Neural cell (in vitro differentiated cells): ENCODE results near the gene FAN1. TPM values are rescaled to one million over a fixed set of nuclear protein-coding genes. Genes with fewer than 3 reads are reported as not detected.

Experiments used
- H2AFZ ChIP-seq: fragments of 200-600, 300-800 bp; sonication (generic), shearing (Covaris generic); 2 replicates; pipeline ENCODE4 v1.6.0; 2014; ENCODE audit warnings: low read depth, mild to moderate bottlenecking, antibody characterized with exemption, low read length, moderate library complexity
- H3F3A ChIP-seq: fragments of 200-600 bp; shearing (Covaris generic); 2 replicates; pipeline ENCODE4 v1.6.1; 2016; ENCODE audit warnings: mild to moderate bottlenecking, moderate library complexity, mixed read lengths, antibody characterized with exemption, low read length; ENCODE audit not compliant: insufficient read depth, poor library complexity, severe bottlenecking
- H3K27ac ChIP-seq: fragments of 200-600, 300-800 bp; sonication (generic), shearing (Covaris generic); 2 replicates; pipeline ENCODE4 v1.5.1; 2014; ENCODE audit warnings: mild to moderate bottlenecking, low read length, moderate library complexity
- H3K27me3 ChIP-seq: fragments of 300-800, 200-600 bp; sonication (generic), shearing (Covaris generic); 2 replicates; pipeline ENCODE4 v1.6.0; 2014; ENCODE audit warnings: mild to moderate bottlenecking, low read depth, low read length, moderate library complexity; ENCODE audit not compliant: insufficient read depth
- H3K36me3 ChIP-seq: fragments of 300-800, 200-600 bp; sonication (generic), shearing (Covaris generic); 2 replicates; pipeline ENCODE4 v1.5.1; 2014; ENCODE audit warnings: mild to moderate bottlenecking, antibody characterized with exemption, low read length, moderate library complexity; ENCODE audit not compliant: insufficient read depth
- H3K4me2 ChIP-seq: fragments of 300-800, 200-600 bp; sonication (generic), shearing (Covaris generic); 2 replicates; pipeline ENCODE4 v1.6.0; 2014; ENCODE audit warnings: mild to moderate bottlenecking, low read length
- H3K4me3 ChIP-seq: fragments of 300-800, 200-600 bp; sonication (generic), shearing (Covaris generic); 2 replicates; pipeline ENCODE4 v1.5.1; 2014; ENCODE audit warnings: mild to moderate bottlenecking, low read length, moderate library complexity
- H3K79me2 ChIP-seq: fragments of 200-600 bp; shearing (Covaris generic); replicated peaks from 2 replicates; pipeline ENCODE4 v1.6.0; 2014; ENCODE audit warnings: mild to moderate bottlenecking, low read length, moderate library complexity; ENCODE audit not compliant: insufficient read depth
- H3K9ac ChIP-seq: fragments of 300-800, 200-600 bp; sonication (generic), shearing (Covaris generic); 2 replicates; pipeline ENCODE4 v1.6.1; 2016; ENCODE audit warnings: mild to moderate bottlenecking, low read length, mixed read lengths
- H3K9me2 ChIP-seq: fragments of 200-600 bp; shearing (Covaris generic); 2 replicates; pipeline ENCODE4 v1.6.1; 2016; ENCODE audit warnings: mild to moderate bottlenecking, low read length, mixed read lengths; ENCODE audit not compliant: insufficient read depth
- H3K9me3 ChIP-seq: fragments of 200-600, 300-800 bp; sonication (generic), shearing (Covaris generic); 2 replicates; pipeline ENCODE4 v1.6.1; 2016; ENCODE audit warnings: mild to moderate bottlenecking, mixed run types, low read length, moderate library complexity, mixed read lengths
- H4K20me1 ChIP-seq: fragments of 200-600 bp; shearing (Covaris generic); 2 replicates; pipeline ENCODE4 v1.6.1; 2016; ENCODE audit warnings: mild to moderate bottlenecking, mixed run types; ENCODE audit not compliant: insufficient read depth
- EP300 ChIP-seq: fragments of 450-650 bp; conservative IDR thresholded peaks from 2 replicates; pipeline ENCODE4 v1.6.1; 2014; ENCODE audit warnings: antibody characterized with exemption, mild to moderate bottlenecking, moderate library complexity; ENCODE audit not compliant: poor library complexity, severe bottlenecking
- EZH2 ChIP-seq: fragments of 200-600, 300-800 bp; shearing (Covaris generic), sonication (generic); IDR thresholded peaks from 2 replicates; pipeline ENCODE4 v1.6.1; 2014; ENCODE audit warnings: antibody characterized with exemption, low read length, borderline replicate concordance, mild to moderate bottlenecking; ENCODE audit not compliant: insufficient read depth, poor library complexity, severe bottlenecking
- MXI1 ChIP-seq: fragments of 450-650 bp; conservative IDR thresholded peaks from 2 replicates; pipeline ENCODE4 v1.6.1; 2014; ENCODE audit warnings: antibody characterized with exemption, mild to moderate bottlenecking; ENCODE audit not compliant: poor library complexity, severe bottlenecking
- POLR2AphosphoS5 ChIP-seq: IDR thresholded peaks from 2 replicates; pipeline ENCODE4 v1.6.1; 2012
- RAD21 ChIP-seq: fragments of 450-650 bp; conservative IDR thresholded peaks from 2 replicates; pipeline ENCODE4 v1.6.1; 2014; ENCODE audit warnings: antibody characterized with exemption, mild to moderate bottlenecking, moderate library complexity
- SMC3 ChIP-seq: fragments of 450-650 bp; conservative IDR thresholded peaks from 2 replicates; pipeline ENCODE4 v1.6.1; 2014; ENCODE audit warnings: antibody characterized with exemption, mild to moderate bottlenecking, moderate library complexity; ENCODE audit not compliant: poor library complexity
- TAF1 ChIP-seq: IDR thresholded peaks from 2 replicates; pipeline ENCODE4 v1.6.1; 2012; ENCODE audit warnings: low read depth
- polyA plus RNA-seq: library from polyadenylated mRNA; depleted of rRNA; stranded (reverse); fragments of >200 nt; gene quantifications from 2 replicates; pipeline ENCODE4 v1.2.3, GENCODE V29; 2014
- TF ChIP-seq, protein P1 (sequence below): IDR thresholded peaks from 2 replicates; pipeline ENCODE4 v1.6.1; 2012; ENCODE audit warnings: borderline replicate concordance
- TF ChIP-seq, protein P2 (sequence below): fragments of 450-650 bp; IDR thresholded peaks from 2 replicates; pipeline ENCODE4 v1.5.1; 2014; ENCODE audit warnings: antibody characterized with exemption, mild to moderate bottlenecking, moderate library complexity; ENCODE audit not compliant: poor library complexity, severe bottlenecking

FAN1 gene
- polyA plus RNA-seq, 1 donor from 2014 or later: 38.5 TPM

DNA sequence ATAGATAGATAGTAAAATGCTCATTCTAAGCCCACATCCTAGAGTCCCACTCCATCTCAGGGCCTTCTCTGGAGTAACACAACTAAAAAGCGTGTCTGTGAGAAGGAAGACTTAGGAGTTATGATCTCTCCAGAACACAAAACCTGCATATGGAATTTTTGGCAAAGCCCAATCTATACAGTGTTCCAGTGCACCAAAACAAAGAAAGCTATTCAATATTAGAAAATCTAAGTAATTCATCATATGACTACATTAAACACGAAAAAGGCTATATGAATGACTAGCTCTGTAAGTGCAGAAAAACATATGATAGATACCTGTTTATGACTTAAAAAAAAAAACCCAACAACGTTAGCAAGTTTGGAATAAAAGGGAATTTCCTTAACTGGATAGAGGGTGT lies 60.0 kb downstream of the FAN1 start:
- H3K9me3 ChIP-seq: no peaks in the 10 kb centered on the region
- TF ChIP-seq POLR2AphosphoS5 (no peak), SMC3 (no peak), EZH2 (no peak), MXI1 (no peak), RAD21 (no peak), TAF1 (no peak), EP300 (no peak)
- TF ChIP-seq, protein P1, sequence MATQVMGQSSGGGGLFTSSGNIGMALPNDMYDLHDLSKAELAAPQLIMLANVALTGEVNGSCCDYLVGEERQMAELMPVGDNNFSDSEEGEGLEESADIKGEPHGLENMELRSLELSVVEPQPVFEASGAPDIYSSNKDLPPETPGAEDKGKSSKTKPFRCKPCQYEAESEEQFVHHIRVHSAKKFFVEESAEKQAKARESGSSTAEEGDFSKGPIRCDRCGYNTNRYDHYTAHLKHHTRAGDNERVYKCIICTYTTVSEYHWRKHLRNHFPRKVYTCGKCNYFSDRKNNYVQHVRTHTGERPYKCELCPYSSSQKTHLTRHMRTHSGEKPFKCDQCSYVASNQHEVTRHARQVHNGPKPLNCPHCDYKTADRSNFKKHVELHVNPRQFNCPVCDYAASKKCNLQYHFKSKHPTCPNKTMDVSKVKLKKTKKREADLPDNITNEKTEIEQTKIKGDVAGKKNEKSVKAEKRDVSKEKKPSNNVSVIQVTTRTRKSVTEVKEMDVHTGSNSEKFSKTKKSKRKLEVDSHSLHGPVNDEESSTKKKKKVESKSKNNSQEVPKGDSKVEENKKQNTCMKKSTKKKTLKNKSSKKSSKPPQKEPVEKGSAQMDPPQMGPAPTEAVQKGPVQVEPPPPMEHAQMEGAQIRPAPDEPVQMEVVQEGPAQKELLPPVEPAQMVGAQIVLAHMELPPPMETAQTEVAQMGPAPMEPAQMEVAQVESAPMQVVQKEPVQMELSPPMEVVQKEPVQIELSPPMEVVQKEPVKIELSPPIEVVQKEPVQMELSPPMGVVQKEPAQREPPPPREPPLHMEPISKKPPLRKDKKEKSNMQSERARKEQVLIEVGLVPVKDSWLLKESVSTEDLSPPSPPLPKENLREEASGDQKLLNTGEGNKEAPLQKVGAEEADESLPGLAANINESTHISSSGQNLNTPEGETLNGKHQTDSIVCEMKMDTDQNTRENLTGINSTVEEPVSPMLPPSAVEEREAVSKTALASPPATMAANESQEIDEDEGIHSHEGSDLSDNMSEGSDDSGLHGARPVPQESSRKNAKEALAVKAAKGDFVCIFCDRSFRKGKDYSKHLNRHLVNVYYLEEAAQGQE: no peak
- TF ChIP-seq, protein P2, sequence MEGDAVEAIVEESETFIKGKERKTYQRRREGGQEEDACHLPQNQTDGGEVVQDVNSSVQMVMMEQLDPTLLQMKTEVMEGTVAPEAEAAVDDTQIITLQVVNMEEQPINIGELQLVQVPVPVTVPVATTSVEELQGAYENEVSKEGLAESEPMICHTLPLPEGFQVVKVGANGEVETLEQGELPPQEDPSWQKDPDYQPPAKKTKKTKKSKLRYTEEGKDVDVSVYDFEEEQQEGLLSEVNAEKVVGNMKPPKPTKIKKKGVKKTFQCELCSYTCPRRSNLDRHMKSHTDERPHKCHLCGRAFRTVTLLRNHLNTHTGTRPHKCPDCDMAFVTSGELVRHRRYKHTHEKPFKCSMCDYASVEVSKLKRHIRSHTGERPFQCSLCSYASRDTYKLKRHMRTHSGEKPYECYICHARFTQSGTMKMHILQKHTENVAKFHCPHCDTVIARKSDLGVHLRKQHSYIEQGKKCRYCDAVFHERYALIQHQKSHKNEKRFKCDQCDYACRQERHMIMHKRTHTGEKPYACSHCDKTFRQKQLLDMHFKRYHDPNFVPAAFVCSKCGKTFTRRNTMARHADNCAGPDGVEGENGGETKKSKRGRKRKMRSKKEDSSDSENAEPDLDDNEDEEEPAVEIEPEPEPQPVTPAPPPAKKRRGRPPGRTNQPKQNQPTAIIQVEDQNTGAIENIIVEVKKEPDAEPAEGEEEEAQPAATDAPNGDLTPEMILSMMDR: no peak

DNA sequence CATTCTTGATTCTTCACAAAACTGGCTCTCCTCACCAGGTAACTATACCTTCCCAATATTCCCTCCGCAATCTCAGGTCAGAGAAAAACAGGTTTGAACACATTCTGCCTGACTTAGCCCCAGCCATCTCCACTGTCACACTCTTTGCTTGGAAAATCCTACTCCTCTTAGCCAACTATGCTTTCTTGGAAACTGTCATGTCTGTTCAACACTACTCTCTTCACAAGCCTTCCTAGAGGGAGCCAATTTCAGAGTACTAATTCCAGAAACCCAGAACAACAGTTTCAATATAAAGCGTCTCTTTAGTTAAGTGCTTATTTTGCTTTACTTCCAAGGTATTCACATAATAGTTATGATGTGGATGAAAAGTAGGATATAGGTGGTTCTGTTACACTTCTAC lies 66.0 kb downstream of the FAN1 start:
- no peak overlapping the region for H3K27ac ChIP-seq
- no peaks in the 10 kb centered on the region for H4K20me1 ChIP-seq
- no peaks in the 10 kb centered on the region for H3K9me3 ChIP-seq
- H3K4me2 ChIP-seq: no peak overlapping the region
- TF ChIP-seq EP300: no peak
- no peak for TF ChIP-seq SMC3
- TF ChIP-seq, protein P1: no peak
- TF ChIP-seq, protein P2: no peak
- no peak for TF ChIP-seq POLR2AphosphoS5
- TF ChIP-seq TAF1: no peak
- no peak for TF ChIP-seq RAD21
- TF ChIP-seq MXI1: no peak
- TF ChIP-seq EZH2: no peak
- no peaks in the 10 kb centered on the region for H3K36me3 ChIP-seq
- H2AFZ ChIP-seq: no peak overlapping the region
- H3K9ac ChIP-seq: no peak overlapping the region
- no peaks in the 10 kb centered on the region for H3K9me2 ChIP-seq
- no peaks in the 10 kb centered on the region for H3K27me3 ChIP-seq
- no peaks in the 10 kb centered on the region for H3K79me2 ChIP-seq
- no peaks in the 10 kb centered on the region for H3F3A ChIP-seq
- H3K4me3 ChIP-seq: no peak overlapping the region

More for the DNA sequence above, 60.0 kb downstream of the FAN1 start:
- H3K79me2 ChIP-seq: no peaks in the 10 kb centered on the region
- no peak overlapping the region for H3K9ac ChIP-seq
- no peaks in the 10 kb centered on the region for H3K36me3 ChIP-seq
- H3K4me3 ChIP-seq: no peak overlapping the region
- no peak overlapping the region for H3K27ac ChIP-seq
- H3K27me3 ChIP-seq: no peaks in the 10 kb centered on the region
- no peaks in the 10 kb centered on the region for H4K20me1 ChIP-seq
- H3K4me2 ChIP-seq: no peak overlapping the region
- no peaks in the 10 kb centered on the region for H3K9me2 ChIP-seq
- no peak overlapping the region for H2AFZ ChIP-seq
- H3F3A ChIP-seq: no peaks in the 10 kb centered on the region
